GM12878 (cell line): ENCODE results near the gene SORCS2. TPM values are rescaled to one million over a fixed set of nuclear protein-coding genes. Genes with fewer than 3 reads are reported as not detected.

ENCODE experiments used
- ATAC-seq: fragments of 200-7000 bp; cut with Tn5 transposase; 3 replicates; pipeline ENCODE4 v1.9.1; 2020; ENCODE audit warnings: mild to moderate bottlenecking, moderate library complexity
- BruUV-seq: library from RNA; stranded (reverse); fragments of 400-500 nt; replicated peaks from 2 replicates; lab custom pipeline; 2021; lab: Mats Ljungman, UMichigan
- CTCF ChIA-PET: fragments of 300-600 bp; sonication (Branson Sonifier 250); formaldehyde crosslinking; extraction: SDS; loops from one replicate; lab custom pipeline; 2021; ENCODE audit warnings: inconsistent platforms; lab: Yijun Ruan, JAX
- POLR2A ChIA-PET: fragments of 350-600 bp; formaldehyde crosslinking; extraction: SDS; loops from one replicate; lab custom pipeline; 2021; ENCODE audit warnings: inconsistent platforms; lab: Charles Lee
- RAD21 ChIA-PET: fragments of 300-600 bp; sonication (Branson Sonifier 250); formaldehyde crosslinking; loops from one replicate; lab custom pipeline; 2023; ENCODE audit warnings: antibody characterized with exemption; ENCODE audit not compliant: unreplicated experiment; lab: Charles Lee
- SMC1A ChIA-PET: fragments of 300-600 bp; sonication (Branson Sonifier 250); formaldehyde crosslinking; loops from one replicate; lab custom pipeline; 2023; ENCODE audit not compliant: unreplicated experiment, uncharacterized antibody; lab: Charles Lee
- DNase-seq: peaks from one replicate; pipeline ENCODE4 v3.0.0-alpha.2; 2011; ENCODE audit warnings: low read depth, low spot score
- FAIRE-seq: peaks from 3 replicates; lab custom pipeline; 2011; peaks lifted over from hg19 to GRCh38; lab: Jason Lieb, UNC
- H2AFZ ChIP-seq: 2 replicates; pipeline ENCODE4 v1.6.0; 2011; ENCODE audit warnings: low read depth, low read length, control low read depth; ENCODE audit not compliant: control insufficient read depth
- H3K27ac ChIP-seq: 2 replicates; pipeline ENCODE4 v1.5.1; 2011; ENCODE audit warnings: control low read depth; ENCODE audit not compliant: control insufficient read depth, insufficient read depth
- H3K27me3 ChIP-seq, 2 experiments: replicated peaks in 1 of 2; 2 replicates each; pipeline versions ENCODE4 v1.6.0 to v1.6.1; 2011; ENCODE audit warnings: low read length in 1 of 2; ENCODE audit not compliant: control insufficient read depth in 2 of 2, insufficient read depth in 2 of 2
- H3K36me3 ChIP-seq, 2 experiments: 2 replicates each; pipeline ENCODE4 v1.5.1; 2011; ENCODE audit warnings: low read length in 1 of 2; ENCODE audit not compliant: control insufficient read depth in 2 of 2, insufficient read depth in 2 of 2
- H3K4me1 ChIP-seq: 2 replicates; pipeline ENCODE4 v1.6.1; 2011; ENCODE audit warnings: mild to moderate bottlenecking, low read length, moderate library complexity, mixed read lengths; ENCODE audit not compliant: control insufficient read depth, insufficient read depth
- H3K4me2 ChIP-seq: 2 replicates; pipeline ENCODE4 v1.6.0; 2011; ENCODE audit warnings: control low read depth; ENCODE audit not compliant: control insufficient read depth, insufficient read depth
- H3K4me3 ChIP-seq: fragments of 200-600 bp; sonication (generic); 2 replicates; pipeline ENCODE4 v1.5.1; 2016
- H3K79me2 ChIP-seq: 2 replicates; pipeline ENCODE4 v1.6.0; 2011; ENCODE audit warnings: low read length; ENCODE audit not compliant: control insufficient read depth, insufficient read depth
- H3K9ac ChIP-seq: 2 replicates; pipeline ENCODE4 v1.8.0; 2011; ENCODE audit warnings: low read length, control low read depth, mixed read lengths; ENCODE audit not compliant: control insufficient read depth, insufficient read depth
- H3K9me3 ChIP-seq: replicated peaks from 3 replicates; pipeline ENCODE4 v1.5.1; 2011; ENCODE audit warnings: mild to moderate bottlenecking, low read length; ENCODE audit not compliant: control insufficient read depth, insufficient read depth
- H4K20me1 ChIP-seq: 2 replicates; pipeline ENCODE4 v1.6.0; 2011; ENCODE audit not compliant: control insufficient read depth, insufficient read depth
- BCL11A ChIP-seq: IDR thresholded peaks from 2 replicates; pipeline ENCODE4 v1.6.1; 2011; ENCODE audit warnings: low read depth, low read length
- CBX3 ChIP-seq: fragments of 200-600 bp; sonication (generic); IDR thresholded peaks from 2 replicates; pipeline ENCODE4 v1.6.1; 2016; ENCODE audit warnings: low read depth, borderline replicate concordance
- CEBPB ChIP-seq, 2 experiments: fragments of 150-350 bp in 1 of 2; IDR thresholded peaks; 2 replicates each; pipeline ENCODE4 v1.6.1; 2012 to 2014; ENCODE audit warnings: low read depth in 2 of 2, low read length in 2 of 2, borderline replicate concordance in 1 of 2, inconsistent platforms in 1 of 2
- CHD1 ChIP-seq: IDR thresholded peaks from 2 replicates; pipeline ENCODE4 v1.6.1; 2012; ENCODE audit warnings: low read depth, low read length, improper control_type of control experiment
- EP300 ChIP-seq, 2 experiments: fragments of 150-350 bp in 1 of 2; IDR thresholded peaks; 2 replicates each; pipeline ENCODE4 v1.6.1; 2011 to 2012; ENCODE audit warnings: low read depth in 2 of 2, low read length in 2 of 2, borderline replicate concordance in 1 of 2, improper control_type of control experiment in 1 of 2, inconsistent platforms in 1 of 2; ENCODE audit not compliant: control insufficient read depth in 1 of 2
- ESRRA ChIP-seq: IDR thresholded peaks from 2 replicates; pipeline ENCODE4 v1.6.1; 2012; ENCODE audit warnings: mild to moderate bottlenecking, low read length, improper control_type of control experiment
- GABPA ChIP-seq: IDR thresholded peaks from 2 replicates; pipeline ENCODE4 v1.6.1; 2014; ENCODE audit warnings: antibody characterized with exemption, low read depth, mild to moderate bottlenecking, inconsistent platforms
- IKZF1 ChIP-seq: fragments of 450-650 bp; conservative IDR thresholded peaks from 2 replicates; pipeline ENCODE4 v1.6.1; 2017; ENCODE audit warnings: antibody characterized with exemption, mild to moderate bottlenecking
- JUND ChIP-seq: IDR thresholded peaks from 2 replicates; pipeline ENCODE4 v1.6.1; 2012; ENCODE audit warnings: low read depth, mild to moderate bottlenecking, low read length, improper control_type of control experiment, moderate library complexity
- KAT2A ChIP-seq: conservative IDR thresholded peaks from 2 replicates; pipeline ENCODE4 v1.6.1; 2011; ENCODE audit warnings: low read depth, low read length; ENCODE audit not compliant: control insufficient read depth
- MYC ChIP-seq: IDR thresholded peaks from 2 replicates; pipeline ENCODE4 v1.6.1; 2011; ENCODE audit warnings: mild to moderate bottlenecking, low read length, moderate library complexity, inconsistent platforms; ENCODE audit not compliant: insufficient read depth, insufficient replicate concordance, insufficient read length, severe bottlenecking
- POLR2AphosphoS5 ChIP-seq: IDR thresholded peaks from 2 replicates; pipeline ENCODE4 v1.6.1; 2011; ENCODE audit warnings: mild to moderate bottlenecking, low read length, inconsistent platforms
- RAD51 ChIP-seq: fragments of 450-650 bp; IDR thresholded peaks from 2 replicates; pipeline ENCODE4 v1.6.1; 2016; ENCODE audit warnings: moderate library complexity, mild to moderate bottlenecking, inconsistent platforms
- RFX5 ChIP-seq: IDR thresholded peaks from 2 replicates; pipeline ENCODE4 v1.6.1; 2011; ENCODE audit warnings: low read depth, low read length, improper control_type of control experiment
- SPI1 ChIP-seq: IDR thresholded peaks from 2 replicates; pipeline ENCODE4 v1.6.1; 2011; ENCODE audit warnings: low read depth, mild to moderate bottlenecking, low read length, moderate library complexity, borderline replicate concordance; ENCODE audit not compliant: insufficient read depth
- WRNIP1 ChIP-seq: IDR thresholded peaks from 2 replicates; pipeline ENCODE4 v1.6.1; 2011; ENCODE audit warnings: low read depth, low read length, improper control_type of control experiment, borderline replicate concordance
- ZNF384 ChIP-seq: IDR thresholded peaks from 2 replicates; pipeline ENCODE4 v1.6.1; 2012; ENCODE audit warnings: low read depth, mild to moderate bottlenecking, low read length, improper control_type of control experiment, borderline replicate concordance
- WGBS: methylation state at CpG from one replicate; pipeline ENCODE4 v1.1.6; 2016; ENCODE audit warnings: low lambda C conversion rate; ENCODE audit not compliant: insufficient replicate concordance, insufficient coverage; ENCODE audit errors: missing lambda C conversion rate; 5-methylcytosine and 5-hydroxymethylcytosine counted together
- in situ Hi-C: fragments of 300-500 bp; cut with MboI; formaldehyde crosslinking; loops from 9 replicates; pipeline ENCODE4 v1.14.3; 2018; ENCODE audit warnings: mixed read lengths
- intact Hi-C: fragments of 100-400 bp; cut with micrococcal nuclease; formaldehyde crosslinking; loops from one replicate; pipeline ENCODE4 v1.14.2; 2022; ENCODE audit not compliant: unreplicated experiment
- polyA plus RNA-seq, 11 experiments: library from polyadenylated mRNA; depleted of rRNA in 4 of 11; unstranded in 6 of 11; stranded (reverse) in 5 of 11; fragments of >200 nt; fragmentation: Nextera tagmentation in 4 of 11; fragmentation: Illumina TruSeq in 1 of 11; extraction: Ambion mirVana in 4 of 11; extraction: Trizol in 1 of 11; gene quantifications; 1 replicate in 1 of 11; 2 replicates in 10 of 11; pipeline versions ENCODE4 v1.2.1 to v1.2.3, GENCODE V29; 2011 to 2016; ENCODE audit warnings: inconsistent platforms in 2 of 11, missing spikeins in 2 of 11, low read depth in 1 of 11
- total RNA-seq, 4 experiments: library from RNA; depleted of rRNA in 3 of 4; stranded (reverse); fragments of >200 nt in 3 of 4; fragmentation: Illumina TruSeq in 1 of 4; extraction: Trizol in 1 of 4; gene quantifications; 2 replicates each; pipeline versions ENCODE4 v1.2.1 to v1.2.3, GENCODE V29; 2013 to 2021
- TF ChIP-seq, protein P1 (sequence below): fragments of 450-650 bp; IDR thresholded peaks from 2 replicates; pipeline ENCODE4 v1.6.1; 2016; ENCODE audit warnings: mild to moderate bottlenecking
- TF ChIP-seq, protein P2 (sequence below): IDR thresholded peaks from 2 replicates; pipeline ENCODE4 v1.6.1; 2012; ENCODE audit warnings: improper control_type of control experiment, low read depth, low read length; ENCODE audit not compliant: insufficient replicate concordance

Gene SORCS2
- total and polyA plus RNA-seq, 10 of the 15 experiments (the other 5 are each of a cell fraction or from before 2014, with no cell fraction given): 0.01 to 0.15 (median 0.05) TPM; not detected in 5

DNA sequence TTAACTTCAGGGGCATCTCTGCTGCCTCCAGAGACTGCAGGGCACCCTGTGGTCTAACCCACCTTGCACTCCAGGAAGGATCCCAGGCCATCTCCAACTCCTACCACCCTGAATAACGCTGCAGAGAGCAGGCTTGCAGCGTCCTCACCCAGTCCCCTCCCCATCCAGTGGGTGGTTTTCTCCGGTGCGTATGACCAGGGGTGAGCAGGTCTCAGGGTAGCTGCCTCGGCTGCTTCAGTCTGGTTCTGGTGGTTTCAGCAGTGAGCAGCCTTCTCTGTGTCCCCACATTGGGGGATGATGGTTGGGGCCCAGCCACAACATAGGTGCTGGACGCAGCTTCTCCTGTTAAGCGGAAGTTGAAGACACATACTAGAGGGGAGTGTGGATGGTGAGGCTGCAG lies 38.6 kb upstream of the SORCS2 start:
- DNase-seq (no peak), FAIRE-seq (no peak)
- Histone ChIP-seq H3K27me3 (peaks cover 3 to 5% of the 10 kb centered on the region in 2 experiments; a peak in 3 of 4 replicates), H3K36me3 (no peaks in the 10 kb centered on the region)
- TF ChIP-seq CBX3 (no peak), ESRRA (no peak), EP300 (IDR thresholded peaks at IDR 0.05; ENCODE audit: borderline replicate concordance in 1 of 2, control insufficient read depth in 1 of 2, low read depth in 2 of 2, low read length in 2 of 2) (no peak), JUND (no peak), ZNF384 (no peak), IKZF1 (no peak), RAD51 (no peak), CHD1 (no peak), MYC (no peak), WRNIP1 (no peak), BCL11A (no peak), KAT2A (no peak), SPI1 (no peak), GABPA (no peak), CEBPB (IDR thresholded peaks at IDR 0.05; ENCODE audit: borderline replicate concordance in 1 of 2, low read depth in 2 of 2, low read length in 2 of 2) (no peak), RFX5 (no peak), POLR2AphosphoS5 (no peak)
- TF ChIP-seq, protein P1, sequence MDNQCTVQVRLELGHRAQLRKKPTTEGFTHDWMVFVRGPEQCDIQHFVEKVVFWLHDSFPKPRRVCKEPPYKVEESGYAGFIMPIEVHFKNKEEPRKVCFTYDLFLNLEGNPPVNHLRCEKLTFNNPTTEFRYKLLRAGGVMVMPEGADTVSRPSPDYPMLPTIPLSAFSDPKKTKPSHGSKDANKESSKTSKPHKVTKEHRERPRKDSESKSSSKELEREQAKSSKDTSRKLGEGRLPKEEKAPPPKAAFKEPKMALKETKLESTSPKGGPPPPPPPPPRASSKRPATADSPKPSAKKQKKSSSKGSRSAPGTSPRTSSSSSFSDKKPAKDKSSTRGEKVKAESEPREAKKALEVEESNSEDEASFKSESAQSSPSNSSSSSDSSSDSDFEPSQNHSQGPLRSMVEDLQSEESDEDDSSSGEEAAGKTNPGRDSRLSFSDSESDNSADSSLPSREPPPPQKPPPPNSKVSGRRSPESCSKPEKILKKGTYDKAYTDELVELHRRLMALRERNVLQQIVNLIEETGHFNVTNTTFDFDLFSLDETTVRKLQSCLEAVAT: no peak
- TF ChIP-seq, protein P2, sequence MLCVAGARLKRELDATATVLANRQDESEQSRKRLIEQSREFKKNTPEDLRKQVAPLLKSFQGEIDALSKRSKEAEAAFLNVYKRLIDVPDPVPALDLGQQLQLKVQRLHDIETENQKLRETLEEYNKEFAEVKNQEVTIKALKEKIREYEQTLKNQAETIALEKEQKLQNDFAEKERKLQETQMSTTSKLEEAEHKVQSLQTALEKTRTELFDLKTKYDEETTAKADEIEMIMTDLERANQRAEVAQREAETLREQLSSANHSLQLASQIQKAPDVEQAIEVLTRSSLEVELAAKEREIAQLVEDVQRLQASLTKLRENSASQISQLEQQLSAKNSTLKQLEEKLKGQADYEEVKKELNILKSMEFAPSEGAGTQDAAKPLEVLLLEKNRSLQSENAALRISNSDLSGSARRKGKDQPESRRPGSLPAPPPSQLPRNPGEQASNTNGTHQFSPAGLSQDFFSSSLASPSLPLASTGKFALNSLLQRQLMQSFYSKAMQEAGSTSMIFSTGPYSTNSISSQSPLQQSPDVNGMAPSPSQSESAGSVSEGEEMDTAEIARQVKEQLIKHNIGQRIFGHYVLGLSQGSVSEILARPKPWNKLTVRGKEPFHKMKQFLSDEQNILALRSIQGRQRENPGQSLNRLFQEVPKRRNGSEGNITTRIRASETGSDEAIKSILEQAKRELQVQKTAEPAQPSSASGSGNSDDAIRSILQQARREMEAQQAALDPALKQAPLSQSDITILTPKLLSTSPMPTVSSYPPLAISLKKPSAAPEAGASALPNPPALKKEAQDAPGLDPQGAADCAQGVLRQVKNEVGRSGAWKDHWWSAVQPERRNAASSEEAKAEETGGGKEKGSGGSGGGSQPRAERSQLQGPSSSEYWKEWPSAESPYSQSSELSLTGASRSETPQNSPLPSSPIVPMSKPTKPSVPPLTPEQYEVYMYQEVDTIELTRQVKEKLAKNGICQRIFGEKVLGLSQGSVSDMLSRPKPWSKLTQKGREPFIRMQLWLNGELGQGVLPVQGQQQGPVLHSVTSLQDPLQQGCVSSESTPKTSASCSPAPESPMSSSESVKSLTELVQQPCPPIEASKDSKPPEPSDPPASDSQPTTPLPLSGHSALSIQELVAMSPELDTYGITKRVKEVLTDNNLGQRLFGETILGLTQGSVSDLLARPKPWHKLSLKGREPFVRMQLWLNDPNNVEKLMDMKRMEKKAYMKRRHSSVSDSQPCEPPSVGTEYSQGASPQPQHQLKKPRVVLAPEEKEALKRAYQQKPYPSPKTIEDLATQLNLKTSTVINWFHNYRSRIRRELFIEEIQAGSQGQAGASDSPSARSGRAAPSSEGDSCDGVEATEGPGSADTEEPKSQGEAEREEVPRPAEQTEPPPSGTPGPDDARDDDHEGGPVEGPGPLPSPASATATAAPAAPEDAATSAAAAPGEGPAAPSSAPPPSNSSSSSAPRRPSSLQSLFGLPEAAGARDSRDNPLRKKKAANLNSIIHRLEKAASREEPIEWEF: no peak
- TF ChIP-seq, all 136 proteins: peak for 0
- no TSS peak for BruUV-seq
- Histone ChIP-seq H4K20me1 (no peaks in the 10 kb centered on the region), H3K4me2 (no peak overlapping the region), H3K9ac (no peak overlapping the region), H3K4me1 (no peaks in the 10 kb centered on the region), H3K79me2 (no peaks in the 10 kb centered on the region), H3K4me3 (no peak overlapping the region), H2AFZ (no peak overlapping the region), H3K27ac (no peak overlapping the region), H3K9me3 (no peaks in the 10 kb centered on the region)
- intact Hi-C loops: no loop called here
- CTCF ChIA-PET: no interaction called here
- in situ Hi-C loops: no loop called here
- ATAC-seq: no peak
- 34% methylated on average over 7 of the region's 7 CpGs for WGBS
- RAD21 ChIA-PET: no interaction called here
- POLR2A ChIA-PET: no interaction called here
- SMC1A ChIA-PET: no interaction called here
